ENCODE data around the gene GALNT2.

DNA sequence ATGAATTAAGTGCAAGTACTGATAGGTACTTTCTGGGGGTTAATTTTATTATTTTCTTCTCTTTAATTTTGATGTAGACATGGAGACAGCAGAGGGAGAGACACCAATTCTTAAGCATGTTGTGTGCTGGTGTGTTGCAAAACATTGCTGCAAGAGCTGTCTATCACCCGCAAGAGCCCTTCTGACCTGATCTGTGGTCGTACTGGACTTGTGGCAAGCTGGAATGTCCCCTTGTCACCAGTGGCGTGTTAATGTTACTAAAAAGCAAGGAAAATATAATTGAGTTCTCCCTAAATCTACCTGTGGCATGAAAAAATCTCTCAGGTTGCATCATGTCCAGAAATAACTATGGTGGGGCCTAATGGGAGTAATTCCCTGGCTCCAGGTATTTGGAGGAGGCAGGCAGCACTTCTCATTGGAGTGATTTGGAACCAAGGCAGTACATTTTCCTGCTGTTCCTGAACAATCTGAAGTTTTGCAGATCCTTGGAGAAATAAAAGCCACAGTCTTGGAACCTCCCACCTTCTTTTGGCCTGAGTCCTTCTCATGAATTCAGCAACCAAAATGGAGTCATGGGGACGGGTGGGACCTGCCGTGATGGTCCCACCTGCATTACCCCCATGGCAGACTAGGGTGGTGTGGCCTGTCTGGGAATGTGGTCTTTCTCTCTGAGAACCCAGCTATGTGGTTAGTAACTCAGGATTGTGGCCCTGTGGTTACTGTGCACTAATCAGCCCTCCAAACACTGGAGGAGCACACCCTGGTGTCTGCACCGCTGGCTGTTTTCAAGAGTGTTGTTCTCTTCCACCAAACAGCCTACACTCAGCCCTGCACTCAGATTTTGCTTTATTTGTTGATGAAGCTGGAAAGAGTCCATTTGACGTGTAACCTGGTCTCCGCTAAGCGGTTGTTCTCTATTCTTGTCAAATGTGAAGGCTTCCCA is 57.4 kb downstream of the GALNT2 start:
- TF ChIP-seq POLR2A (IDR thresholded peaks at IDR 0.05; ENCODE audit: low read length): no peak
- TF ChIP-seq GATA1 (IDR thresholded peaks at IDR 0.05; ENCODE audit: low read depth, low read length): no peak
